ENCODE results near the gene ADGRV1. TPM values are rescaled to one million over a fixed set of nuclear protein-coding genes. Genes with fewer than 3 reads are reported as not detected.

The ADGRV1 gene
- total and polyA plus RNA-seq, 2 donors (not counting 3 experiments of a cell fraction or from before 2014, with no cell fraction given), result 0.11 to 0.55 TPM

GRCh38 chr5:90612919-90613318, 54.3 kb downstream of the ADGRV1 start:
- peaks cover 0 to 3% of the 10 kb centered on the region in 2 experiments for H3K27me3 ChIP-seq (ENCODE audit: control insufficient read depth in 2 of 2, insufficient read depth in 2 of 2, low read length in 2 of 2)
- no peaks in the 10 kb centered on the region for H3K79me2 ChIP-seq (ENCODE audit: control insufficient read depth, insufficient read depth, low read length)
- dilution Hi-C loops (cut with MboI; ENCODE audit: extremely low pct_ligation_motif_present, low sequenced_read_pairs) (no loop called here), intact Hi-C loops (cut with micrococcal nuclease) (no loop called here)
- no peak overlapping the region for H2AFZ ChIP-seq (ENCODE audit: low read depth, low read length)
- H3K4me3 ChIP-seq (replicated peaks in 1 of 3; ENCODE audit: insufficient read depth in 1 of 3, low read depth in 1 of 3, low read length in 3 of 3), result no peak overlapping the region
- H3K9ac ChIP-seq (replicated peaks; ENCODE audit: extremely low read depth, insufficient read depth, low read length), result no peak overlapping the region
- H3K4me2 ChIP-seq (ENCODE audit: insufficient read depth, low read length), result no peak overlapping the region
- no TSS peak for BruUV-seq (replicated peaks)
- ChIA-PET POLR2A (no interaction called here), CTCF (interaction anchor here (1.1 kb wide), 1 partner anchor 8 kb away, joined by 3 read pairs; no protein-coding TSS in a partner anchor)
- no peak for TF ChIP-seq JUN (IDR thresholded peaks at IDR 0.05; ENCODE audit: borderline replicate concordance, insufficient read depth, insufficient read length, low read depth)
- no peak for TF ChIP-seq FOS (IDR thresholded peaks at IDR 0.05; ENCODE audit: borderline replicate concordance, insufficient read depth, low read length)
- no peak for TF ChIP-seq POLR2AphosphoS5 (IDR thresholded peaks at IDR 0.05; ENCODE audit: insufficient read depth, low read depth, low read length)
- no peak for TF ChIP-seq CTCF (IDR thresholded peaks at IDR 0.05; ENCODE audit: extremely low read depth in 1 of 2, insufficient read depth in 1 of 2, low read depth in 1 of 2, low read length in 2 of 2)
- no peak for TF ChIP-seq MYC (IDR thresholded peaks at IDR 0.05; ENCODE audit: low read depth, low read length)
- no peak for TF ChIP-seq POLR2A (IDR thresholded peaks at IDR 0.05; ENCODE audit: low read depth, low read length)
- TF ChIP-seq GATA2 (IDR thresholded peaks at IDR 0.05; ENCODE audit: insufficient read depth, insufficient read length, low read depth, low read length), result no peak
- TF ChIP-seq MAX (IDR thresholded peaks at IDR 0.05; ENCODE audit: insufficient read depth, insufficient read length), result no peak
- TF ChIP-seq EZH2 (IDR thresholded peaks at IDR 0.05; ENCODE audit: borderline replicate concordance, low read depth, low read length, severe bottlenecking), result no peak
- no peaks in the 10 kb centered on the region for H3K9me1 ChIP-seq (replicated peaks; ENCODE audit: control insufficient read depth, extremely low read depth, insufficient read depth, low read length)
- H3K4me1 ChIP-seq (ENCODE audit: control insufficient read depth, extremely low read depth, insufficient read depth, low read length), result no peaks in the 10 kb centered on the region
- no peaks in the 10 kb centered on the region for H3K36me3 ChIP-seq (ENCODE audit: control insufficient read depth in 2 of 2, extremely low read depth in 1 of 2, insufficient read depth in 2 of 2, low read length in 2 of 2)
- no peaks in the 10 kb centered on the region for H3K9me3 ChIP-seq (replicated peaks; ENCODE audit: control insufficient read depth, insufficient read depth, low read length)
- H3K27ac ChIP-seq (ENCODE audit: insufficient read depth, low read depth, low read length), result no peak overlapping the region
- H4K20me1 ChIP-seq (replicated peaks; ENCODE audit: control insufficient read depth, extremely low read depth, insufficient read depth, low read length), result no peaks in the 10 kb centered on the region
- DNase-seq (ENCODE audit: low read depth, low spot score) (no peak), FAIRE-seq (no peak)
